B cell (primary cell): Measurements from ENCODE around the gene ATF3. TPM values are rescaled to one million over a fixed set of nuclear protein-coding genes. Genes with fewer than 3 reads are reported as not detected.

Source experiments
- ATAC-seq: fragments of 200-7000 bp; cut with Tn5 transposase; one replicate; pipeline ENCODE4 v1.10.0; 2021; ENCODE audit warnings: low read depth, mild to moderate bottlenecking, moderate number of reproducible peaks, moderate library complexity
- CTCF ChIA-PET: fragments of 350-600 bp; sonication (Branson Sonifier 250); formaldehyde crosslinking; loops from one replicate; lab custom pipeline; 2021; ENCODE audit warnings: antibody characterized with exemption, inconsistent platforms; lab: Charles Lee
- POLR2A ChIA-PET: fragments of 350-600 bp; sonication (Branson Sonifier 250); formaldehyde crosslinking; loops from one replicate; lab custom pipeline; 2021; ENCODE audit warnings: antibody characterized with exemption; lab: Charles Lee
- DNase-seq: peaks from one replicate; pipeline ENCODE4 v3.0.0; 2013
- H2AFZ ChIP-seq: 2 replicates; pipeline ENCODE4 v1.6.1; 2012; ENCODE audit warnings: mild to moderate bottlenecking, low read depth, low read length; ENCODE audit not compliant: insufficient read depth, poor library complexity, severe bottlenecking
- H3K27ac ChIP-seq, 2 donors: 1 replicate in 1 of 2; 2 replicates in 1 of 2; pipeline ENCODE4 v1.5.1; 2012 to 2013; ENCODE audit warnings: low read length in 2 of 2, mild to moderate bottlenecking in 2 of 2, moderate library complexity in 1 of 2
- H3K27me3 ChIP-seq, 4 experiments: fragments of 200-600 bp in 1 of 4; sonication (generic) in 1 of 4; replicated peaks in 1 of 4; 1 replicate in 2 of 4; 2 replicates in 2 of 4; pipeline versions ENCODE4 v1.6.1 to v1.7.0; 2013 to 2016; ENCODE audit warnings: low read length in 3 of 4, mild to moderate bottlenecking in 2 of 4, mixed read lengths in 1 of 4, moderate library complexity in 1 of 4; ENCODE audit not compliant: insufficient read depth in 4 of 4, control insufficient read depth in 3 of 4; ENCODE audit errors: control extremely low read depth in 1 of 4
- H3K36me3 ChIP-seq, 2 experiments: replicated peaks in 1 of 2; 1 replicate in 1 of 2; 2 replicates in 1 of 2; pipeline versions ENCODE4 v1.6.1 to v1.7.1; 2013; ENCODE audit warnings: low read length in 1 of 2; ENCODE audit not compliant: insufficient read depth in 2 of 2, control insufficient read depth in 1 of 2; ENCODE audit errors: control extremely low read depth in 1 of 2, extremely low read depth in 1 of 2
- H3K4me1 ChIP-seq, 2 donors: fragments of 200-600 bp in 1 of 2; sonication (generic) in 1 of 2; 1 replicate in 1 of 2; 2 replicates in 1 of 2; pipeline versions ENCODE4 v1.5.1 to v1.6.1; 2013 to 2017; ENCODE audit warnings: low read length in 2 of 2; ENCODE audit not compliant: control insufficient read depth in 2 of 2, insufficient read depth in 2 of 2
- H3K4me2 ChIP-seq: replicated peaks from 2 replicates; pipeline ENCODE3; 2012; ENCODE audit warnings: mild to moderate bottlenecking, low read depth, low read length; ENCODE audit not compliant: poor library complexity, severe bottlenecking
- H3K4me3 ChIP-seq, 5 experiments: fragments of 200-600 bp in 1 of 5; sonication (generic) in 1 of 5; 1 replicate in 3 of 5; 2 replicates in 2 of 5; pipeline versions ENCODE4 v1.5.1 to v1.7.0; 2011 to 2016; ENCODE audit warnings: low read length in 4 of 5, mild to moderate bottlenecking in 4 of 5, low read depth in 2 of 5, control low read depth in 1 of 5, moderate library complexity in 1 of 5; ENCODE audit not compliant: insufficient read depth in 1 of 5; ENCODE audit errors: control extremely low read depth in 1 of 5, extremely low read depth in 1 of 5
- H3K79me2 ChIP-seq: fragments of 200-600 bp; sonication (generic); one replicate; pipeline ENCODE4 v1.6.0; 2016; ENCODE audit warnings: low read length; ENCODE audit not compliant: control insufficient read depth, insufficient read depth
- H3K9ac ChIP-seq: fragments of 200-600 bp; sonication (generic); 2 replicates; pipeline ENCODE4 v1.6.1; 2017; ENCODE audit warnings: mild to moderate bottlenecking, low read length, moderate library complexity
- H3K9me3 ChIP-seq, 3 donors: one replicate each; pipeline versions ENCODE4 v1.6.1 to v1.7.1; 2013; ENCODE audit warnings: low read length in 2 of 3; ENCODE audit not compliant: control insufficient read depth in 2 of 3, insufficient read depth in 1 of 3; ENCODE audit errors: control extremely low read depth in 1 of 3
- H4K20me1 ChIP-seq: 2 replicates; pipeline ENCODE4 v1.6.0; 2012; ENCODE audit warnings: mild to moderate bottlenecking, low read length; ENCODE audit not compliant: insufficient read depth, control insufficient read depth, poor library complexity, severe bottlenecking
- H3K27ac Mint-ChIP-seq: one replicate; pipeline ENCODE4 v1.8.0; 2021; ENCODE audit warnings: mixed read lengths
- H3K27me3 Mint-ChIP-seq: one replicate; pipeline ENCODE4 v1.8.0; 2021; ENCODE audit warnings: mixed read lengths
- H3K4me1 Mint-ChIP-seq: one replicate; pipeline ENCODE4 v1.8.0; 2021; ENCODE audit warnings: mixed read lengths
- H3K4me3 Mint-ChIP-seq: one replicate; pipeline ENCODE4 v1.8.0; 2021; ENCODE audit warnings: mixed read lengths
- H3K9me3 Mint-ChIP-seq: one replicate; pipeline ENCODE4 v1.8.0; 2022; ENCODE audit warnings: mixed read lengths; ENCODE audit not compliant: insufficient read depth
- EZH2 ChIP-seq: IDR thresholded peaks from 2 replicates; pipeline ENCODE4 v1.6.1; 2012; ENCODE audit warnings: borderline replicate concordance, low read depth, mild to moderate bottlenecking, moderate library complexity, low read length; ENCODE audit not compliant: insufficient read depth, poor library complexity, severe bottlenecking
- WGBS: methylation state at CpG from one replicate; pipeline ENCODE4 v1.1.5; 2013; ENCODE audit warnings: missing lambda C conversion rate; ENCODE audit not compliant: insufficient coverage; 5-methylcytosine and 5-hydroxymethylcytosine counted together
- intact Hi-C: fragments of 100-400 bp; cut with micrococcal nuclease; formaldehyde crosslinking; loops from one replicate; pipeline ENCODE4 v1.10.0; 2022
- polyA plus RNA-seq: library from polyadenylated mRNA; depleted of rRNA; stranded (reverse); fragments of >200 nt; gene quantifications from 2 replicates; pipeline ENCODE4 v1.2.3, GENCODE V29; 2012
- total RNA-seq, 2 donors: library from RNA; stranded (reverse); fragments of 120-200 nt in 1 of 2; gene quantifications; 1 replicate in 1 of 2; 2 replicates in 1 of 2; pipeline versions ENCODE4 v1.2.3 to v1.2.4, GENCODE V29; 2013 to 2022
- TF ChIP-seq, protein P1 (sequence below): fragments of 200-600 bp; IDR thresholded peaks from one replicate; pipeline ENCODE4 v1.8.0; 2022; ENCODE audit warnings: antibody characterized with exemption, mild to moderate bottlenecking

ATF3 gene
- total and polyA plus RNA-seq, 2 donors (not counting 1 experiment from before 2014, with no cell fraction given): 4.5 to 42.3 TPM

DNA sequence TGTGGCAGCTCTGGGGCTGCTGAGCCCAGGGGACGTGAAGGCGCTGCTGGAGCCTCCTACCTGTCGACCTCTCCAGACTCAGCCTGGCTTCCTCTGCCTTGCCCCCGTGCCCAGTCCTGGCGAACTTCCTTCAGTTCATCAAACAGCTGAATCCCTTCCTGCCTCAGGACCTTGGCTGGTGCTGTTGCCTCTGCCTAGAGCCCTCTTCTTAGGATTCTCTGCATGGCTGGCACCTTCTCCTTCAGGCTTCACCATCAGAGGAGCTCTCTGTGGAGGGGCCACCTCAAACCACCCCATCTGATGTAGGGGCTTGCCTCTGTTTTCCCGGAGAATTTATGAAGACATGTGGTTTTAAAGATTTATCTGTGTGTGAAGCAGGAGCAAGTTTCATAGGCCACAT is 23.4 kb upstream of the ATF3 start:
- Mint-ChIP-seq H3K9me3 (no peaks in the 10 kb centered on the region), H3K27me3 (peaks cover 55% of the 10 kb centered on the region), H3K4me3 (no peak overlapping the region), H3K4me1 (no peaks in the 10 kb centered on the region), H3K27ac (no peak overlapping the region)
- no peaks in the 10 kb centered on the region for H3K36me3 ChIP-seq
- H3K27me3 ChIP-seq: peaks cover 0 to 23% (median 11%) of the 10 kb centered on the region in 4 experiments
- intact Hi-C loops: no loop called here
- no peak overlapping the region for H3K27ac ChIP-seq
- CTCF ChIA-PET: no interaction called here
- no peak overlapping the region for H3K9ac ChIP-seq
- POLR2A ChIA-PET: no interaction called here
- WGBS: 97% methylated on average over 3 of the region's 6 CpGs
- no peaks in the 10 kb centered on the region for H4K20me1 ChIP-seq
- H3K79me2 ChIP-seq: no peaks in the 10 kb centered on the region
- no peak overlapping the region for H3K4me3 ChIP-seq
- H2AFZ ChIP-seq: no peak overlapping the region
- DNase-seq (no peak), ATAC-seq (no peak)
- no peak for TF ChIP-seq EZH2
- no peak overlapping the region for H3K4me2 ChIP-seq
- no peaks in the 10 kb centered on the region for H3K4me1 ChIP-seq
- H3K9me3 ChIP-seq: no peaks in the 10 kb centered on the region

DNA sequence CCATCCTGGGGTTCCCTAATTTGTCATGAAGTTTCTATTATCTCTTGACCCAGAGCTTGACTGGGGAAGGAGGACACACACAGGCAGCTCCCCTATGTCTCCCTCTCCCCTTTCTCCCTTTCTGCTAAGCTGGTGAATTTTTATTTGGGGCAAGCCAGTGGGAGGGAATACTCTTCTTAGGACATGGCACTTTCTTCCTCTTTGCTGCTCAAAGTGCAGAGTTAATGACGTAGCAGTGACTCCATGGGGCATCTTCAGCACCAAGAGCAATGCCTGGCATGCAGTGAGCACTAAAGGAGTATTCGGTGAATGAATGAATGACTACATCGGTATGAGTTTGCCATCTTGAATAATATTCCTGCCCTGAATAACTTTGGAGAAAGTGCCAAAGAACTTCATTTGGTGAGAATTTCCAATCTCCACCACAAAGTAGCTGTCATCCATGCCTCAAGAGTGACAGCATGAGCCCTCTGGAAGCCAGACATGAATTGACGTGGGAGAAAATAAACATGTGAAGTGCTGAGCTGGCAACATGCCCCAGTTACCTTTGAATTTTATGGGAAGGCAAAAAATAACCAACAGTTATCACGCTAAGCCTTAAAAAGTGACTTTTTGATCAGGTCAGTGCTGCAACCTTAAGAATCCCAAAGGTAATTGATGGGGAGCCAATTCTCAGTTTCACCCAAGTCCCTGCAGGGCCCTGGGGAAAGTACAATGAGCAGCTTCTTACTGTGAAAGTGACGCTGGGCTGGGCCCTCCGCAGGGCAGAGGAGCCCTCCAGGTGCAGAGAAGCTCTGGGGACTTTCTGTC is 22.1 kb upstream of the ATF3 start:
- Histone ChIP-seq H3K4me3 (no peak overlapping the region), H3K36me3 (no peaks in the 10 kb centered on the region), H3K79me2 (no peaks in the 10 kb centered on the region), H3K9me3 (no peaks in the 10 kb centered on the region), H3K4me1 (no peaks in the 10 kb centered on the region), H3K27me3 (peaks cover 0 to 25% (median 14%) of the 10 kb centered on the region in 4 experiments), H4K20me1 (no peaks in the 10 kb centered on the region), H3K4me2 (no peak overlapping the region), H3K27ac (no peak overlapping the region), H3K9ac (no peak overlapping the region), H2AFZ (no peak overlapping the region)
- Mint-ChIP-seq H3K27ac (no peak overlapping the region), H3K4me3 (no peak overlapping the region), H3K4me1 (no peaks in the 10 kb centered on the region), H3K27me3 (peaks cover 65% of the 10 kb centered on the region), H3K9me3 (no peaks in the 10 kb centered on the region)
- TF ChIP-seq, protein P1, sequence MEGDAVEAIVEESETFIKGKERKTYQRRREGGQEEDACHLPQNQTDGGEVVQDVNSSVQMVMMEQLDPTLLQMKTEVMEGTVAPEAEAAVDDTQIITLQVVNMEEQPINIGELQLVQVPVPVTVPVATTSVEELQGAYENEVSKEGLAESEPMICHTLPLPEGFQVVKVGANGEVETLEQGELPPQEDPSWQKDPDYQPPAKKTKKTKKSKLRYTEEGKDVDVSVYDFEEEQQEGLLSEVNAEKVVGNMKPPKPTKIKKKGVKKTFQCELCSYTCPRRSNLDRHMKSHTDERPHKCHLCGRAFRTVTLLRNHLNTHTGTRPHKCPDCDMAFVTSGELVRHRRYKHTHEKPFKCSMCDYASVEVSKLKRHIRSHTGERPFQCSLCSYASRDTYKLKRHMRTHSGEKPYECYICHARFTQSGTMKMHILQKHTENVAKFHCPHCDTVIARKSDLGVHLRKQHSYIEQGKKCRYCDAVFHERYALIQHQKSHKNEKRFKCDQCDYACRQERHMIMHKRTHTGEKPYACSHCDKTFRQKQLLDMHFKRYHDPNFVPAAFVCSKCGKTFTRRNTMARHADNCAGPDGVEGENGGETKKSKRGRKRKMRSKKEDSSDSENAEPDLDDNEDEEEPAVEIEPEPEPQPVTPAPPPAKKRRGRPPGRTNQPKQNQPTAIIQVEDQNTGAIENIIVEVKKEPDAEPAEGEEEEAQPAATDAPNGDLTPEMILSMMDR: no peak
- 93% methylated on average over 3 of the region's 7 CpGs for WGBS
- DNase-seq: no peak
- ChIA-PET CTCF (no interaction called here), POLR2A (no interaction called here)
- intact Hi-C loops: no loop called here
- ATAC-seq: peak; percentile 45
